Activated CD4-positive, alpha-beta T cell treated with anti-CD3 and anti-CD28 coated beads, Interleukin-2, amount 50 U/mL, for 24 hours (primary cell): ENCODE data around the gene OR9A4.
"Not testable (repeated sequence)": the region's sequence is repeated elsewhere in the genome, so short reads cannot be mapped to it uniquely, and the experiment has no call there.

Experiments
- DNase-seq, 2 donors: peaks; one replicate each; pipeline ENCODE4 v3.0.0-alpha.2; 2020; ENCODE audit warnings: low read depth in 1 of 2, low spot score in 1 of 2

OR9A4 gene

GRCh38 chr7:141916099-141916498 lies at the start of gene OR9A4:
Gene OR9A4, plus strand, starts transcription at chr7:141916399. Its CDS starts 2,477 bp downstream, at chr7:141918876.
- no peak for DNase-seq

GRCh38 chr7:141866974-141867373 lies 49.2 kb upstream of the OR9A4 start:
- no peak for DNase-seq

- DNase-seq: no peak
Measured at GRCh38 chr7:141872931-141873330, 43.3 kb upstream of the OR9A4 start.

- DNase-seq: no peak
Measured at GRCh38 chr7:141874787-141875186, 41.4 kb upstream of the OR9A4 start.

- no peak for DNase-seq
Measured at GRCh38 chr7:141875453-141875852, 40.7 kb upstream of the OR9A4 start.

- no peak for DNase-seq
Measured at GRCh38 chr7:141876371-141876770, 39.8 kb upstream of the OR9A4 start.

- no peak for DNase-seq
Measured at GRCh38 chr7:141877365-141877764, 38.8 kb upstream of the OR9A4 start.

- DNase-seq: no peak
Measured at GRCh38 chr7:141880960-141881359, 35.2 kb upstream of the OR9A4 start.

GRCh38 chr7:141884539-141885225 lies 31.5 kb upstream of the OR9A4 start:
- no peak for DNase-seq

GRCh38 chr7:141889321-141889720 lies 26.9 kb upstream of the OR9A4 start:
- no peak for DNase-seq

GRCh38 chr7:141891336-141891735 lies 24.9 kb upstream of the OR9A4 start:
- no peak for DNase-seq

GRCh38 chr7:141899366-141899765 lies 16.8 kb upstream of the OR9A4 start:
- DNase-seq: not testable (repeated sequence)

GRCh38 chr7:141906285-141906684 lies 9.9 kb upstream of the OR9A4 start:
- no peak for DNase-seq

- no peak for DNase-seq
Measured at GRCh38 chr7:141911391-141911790, 4.8 kb upstream of the OR9A4 start.

GRCh38 chr7:141915565-141915964 lies 634 bp upstream of the OR9A4 start:
- DNase-seq: no peak

- no peak for DNase-seq
Measured at GRCh38 chr7:141920281-141920680, 4.1 kb downstream of the OR9A4 start.

GRCh38 chr7:141928146-141928844 lies 12.1 kb downstream of the OR9A4 start:
- DNase-seq: no peak

GRCh38 chr7:141928845-141929195 lies 12.6 kb downstream of the OR9A4 start:
- DNase-seq: no peak

GRCh38 chr7:141930211-141930610 lies 14.0 kb downstream of the OR9A4 start:
- DNase-seq: no peak

- no peak for DNase-seq
Measured at GRCh38 chr7:141941075-141941474, 24.9 kb downstream of the OR9A4 start.

- no peak for DNase-seq
Measured at GRCh38 chr7:141943846-141944245, 27.6 kb downstream of the OR9A4 start.

- DNase-seq: no peak
Measured at GRCh38 chr7:141944811-141945210, 28.6 kb downstream of the OR9A4 start.

GRCh38 chr7:141945356-141945755 lies 29.2 kb downstream of the OR9A4 start:
- peak in 1 of 2 donors; percentile 1 for DNase-seq
